Stomach (tissue), 4 donors: ENCODE measurements around the gene GTF2IRD1.

Experiments used
- CTCF ChIP-seq, 7 experiments: fragments of 450-650 bp in 4 of 7; fragments of 200-600 bp in 3 of 7; sonication (generic) in 3 of 7; IDR thresholded peaks; one replicate each; pipeline ENCODE4 v1.5.1; 2016 to 2019; ENCODE audit warnings: antibody characterized with exemption in 7 of 7, control low read depth in 2 of 7, mild to moderate bottlenecking in 1 of 7
- EP300 ChIP-seq: sonication (generic); formaldehyde crosslinking; IDR thresholded peaks from one replicate; pipeline ENCODE4 v1.6.1; 2017; ENCODE audit warnings: antibody characterized with exemption
- POLR2A ChIP-seq, 4 donors: fragments of 450-650 bp; IDR thresholded peaks; one replicate each; pipeline ENCODE4 v1.6.1; 2016; ENCODE audit warnings: antibody characterized with exemption in 4 of 4, control low read depth in 2 of 4, mild to moderate bottlenecking in 1 of 4, moderate library complexity in 1 of 4

- no peak for TF ChIP-seq POLR2A (IDR thresholded peaks at IDR 0.05)
- no peak for TF ChIP-seq EP300
- TF ChIP-seq CTCF (IDR thresholded peaks at IDR 0.05): no peak
These were observed 74.1 kb downstream of the GTF2IRD1 start for GRCh38 chr7:74527842-74528241.
